B cell (primary cell): ENCODE data around the gene SATB1. TPM values are rescaled to one million over a fixed set of nuclear protein-coding genes. Genes with fewer than 3 reads are reported as not detected.

ENCODE experiments used
- ATAC-seq: fragments of 200-7000 bp; cut with Tn5 transposase; one replicate; pipeline ENCODE4 v1.10.0; 2021; ENCODE audit warnings: low read depth, mild to moderate bottlenecking, moderate number of reproducible peaks, moderate library complexity
- CTCF ChIA-PET: fragments of 350-600 bp; sonication (Branson Sonifier 250); formaldehyde crosslinking; loops from one replicate; lab custom pipeline; 2021; ENCODE audit warnings: antibody characterized with exemption, inconsistent platforms; lab: Charles Lee
- POLR2A ChIA-PET: fragments of 350-600 bp; sonication (Branson Sonifier 250); formaldehyde crosslinking; loops from one replicate; lab custom pipeline; 2021; ENCODE audit warnings: antibody characterized with exemption; lab: Charles Lee
- DNase-seq: peaks from one replicate; pipeline ENCODE4 v3.0.0; 2013
- H2AFZ ChIP-seq: 2 replicates; pipeline ENCODE4 v1.6.1; 2012; ENCODE audit warnings: mild to moderate bottlenecking, low read depth, low read length; ENCODE audit not compliant: insufficient read depth, poor library complexity, severe bottlenecking
- H3K27ac ChIP-seq, 2 donors: 1 replicate in 1 of 2; 2 replicates in 1 of 2; pipeline ENCODE4 v1.5.1; 2012 to 2013; ENCODE audit warnings: low read length in 2 of 2, mild to moderate bottlenecking in 2 of 2, moderate library complexity in 1 of 2
- H3K27me3 ChIP-seq, 4 experiments: fragments of 200-600 bp in 1 of 4; sonication (generic) in 1 of 4; replicated peaks in 1 of 4; 1 replicate in 2 of 4; 2 replicates in 2 of 4; pipeline versions ENCODE4 v1.6.1 to v1.7.0; 2013 to 2016; ENCODE audit warnings: low read length in 3 of 4, mild to moderate bottlenecking in 2 of 4, mixed read lengths in 1 of 4, moderate library complexity in 1 of 4; ENCODE audit not compliant: insufficient read depth in 4 of 4, control insufficient read depth in 3 of 4; ENCODE audit errors: control extremely low read depth in 1 of 4
- H3K36me3 ChIP-seq, 2 experiments: replicated peaks in 1 of 2; 1 replicate in 1 of 2; 2 replicates in 1 of 2; pipeline versions ENCODE4 v1.6.1 to v1.7.1; 2013; ENCODE audit warnings: low read length in 1 of 2; ENCODE audit not compliant: insufficient read depth in 2 of 2, control insufficient read depth in 1 of 2; ENCODE audit errors: control extremely low read depth in 1 of 2, extremely low read depth in 1 of 2
- H3K4me1 ChIP-seq, 2 donors: fragments of 200-600 bp in 1 of 2; sonication (generic) in 1 of 2; 1 replicate in 1 of 2; 2 replicates in 1 of 2; pipeline versions ENCODE4 v1.5.1 to v1.6.1; 2013 to 2017; ENCODE audit warnings: low read length in 2 of 2; ENCODE audit not compliant: control insufficient read depth in 2 of 2, insufficient read depth in 2 of 2
- H3K4me2 ChIP-seq: replicated peaks from 2 replicates; pipeline ENCODE3; 2012; ENCODE audit warnings: mild to moderate bottlenecking, low read depth, low read length; ENCODE audit not compliant: poor library complexity, severe bottlenecking
- H3K4me3 ChIP-seq, 5 experiments: fragments of 200-600 bp in 1 of 5; sonication (generic) in 1 of 5; 1 replicate in 3 of 5; 2 replicates in 2 of 5; pipeline versions ENCODE4 v1.5.1 to v1.7.0; 2011 to 2016; ENCODE audit warnings: low read length in 4 of 5, mild to moderate bottlenecking in 4 of 5, low read depth in 2 of 5, control low read depth in 1 of 5, moderate library complexity in 1 of 5; ENCODE audit not compliant: insufficient read depth in 1 of 5; ENCODE audit errors: control extremely low read depth in 1 of 5, extremely low read depth in 1 of 5
- H3K79me2 ChIP-seq: fragments of 200-600 bp; sonication (generic); one replicate; pipeline ENCODE4 v1.6.0; 2016; ENCODE audit warnings: low read length; ENCODE audit not compliant: control insufficient read depth, insufficient read depth
- H3K9ac ChIP-seq: fragments of 200-600 bp; sonication (generic); 2 replicates; pipeline ENCODE4 v1.6.1; 2017; ENCODE audit warnings: mild to moderate bottlenecking, low read length, moderate library complexity
- H3K9me3 ChIP-seq, 3 donors: one replicate each; pipeline versions ENCODE4 v1.6.1 to v1.7.1; 2013; ENCODE audit warnings: low read length in 2 of 3; ENCODE audit not compliant: control insufficient read depth in 2 of 3, insufficient read depth in 1 of 3; ENCODE audit errors: control extremely low read depth in 1 of 3
- H4K20me1 ChIP-seq: 2 replicates; pipeline ENCODE4 v1.6.0; 2012; ENCODE audit warnings: mild to moderate bottlenecking, low read length; ENCODE audit not compliant: insufficient read depth, control insufficient read depth, poor library complexity, severe bottlenecking
- H3K27ac Mint-ChIP-seq: one replicate; pipeline ENCODE4 v1.8.0; 2021; ENCODE audit warnings: mixed read lengths
- H3K27me3 Mint-ChIP-seq: one replicate; pipeline ENCODE4 v1.8.0; 2021; ENCODE audit warnings: mixed read lengths
- H3K4me1 Mint-ChIP-seq: one replicate; pipeline ENCODE4 v1.8.0; 2021; ENCODE audit warnings: mixed read lengths
- H3K4me3 Mint-ChIP-seq: one replicate; pipeline ENCODE4 v1.8.0; 2021; ENCODE audit warnings: mixed read lengths
- H3K9me3 Mint-ChIP-seq: one replicate; pipeline ENCODE4 v1.8.0; 2022; ENCODE audit warnings: mixed read lengths; ENCODE audit not compliant: insufficient read depth
- CTCF ChIP-seq: fragments of 200-600 bp; IDR thresholded peaks from one replicate; pipeline ENCODE4 v1.8.0; 2022; ENCODE audit warnings: antibody characterized with exemption, mild to moderate bottlenecking
- EZH2 ChIP-seq: IDR thresholded peaks from 2 replicates; pipeline ENCODE4 v1.6.1; 2012; ENCODE audit warnings: borderline replicate concordance, low read depth, mild to moderate bottlenecking, moderate library complexity, low read length; ENCODE audit not compliant: insufficient read depth, poor library complexity, severe bottlenecking
- WGBS: methylation state at CpG from one replicate; pipeline ENCODE4 v1.1.5; 2013; ENCODE audit warnings: missing lambda C conversion rate; ENCODE audit not compliant: insufficient coverage; 5-methylcytosine and 5-hydroxymethylcytosine counted together
- intact Hi-C: fragments of 100-400 bp; cut with micrococcal nuclease; formaldehyde crosslinking; loops from one replicate; pipeline ENCODE4 v1.10.0; 2022
- polyA plus RNA-seq: library from polyadenylated mRNA; depleted of rRNA; stranded (reverse); fragments of >200 nt; gene quantifications from 2 replicates; pipeline ENCODE4 v1.2.3, GENCODE V29; 2012
- total RNA-seq, 2 donors: library from RNA; stranded (reverse); fragments of 120-200 nt in 1 of 2; gene quantifications; 1 replicate in 1 of 2; 2 replicates in 1 of 2; pipeline versions ENCODE4 v1.2.3 to v1.2.4, GENCODE V29; 2013 to 2022

Gene SATB1
- total and polyA plus RNA-seq, 2 donors (not counting 1 experiment from before 2014, with no cell fraction given) = 42.3 to 66.5 TPM

GRCh38 chr3:18349197-18349798 is 75.8 kb downstream of the SATB1 start:
- no peak for TF ChIP-seq CTCF
- no peaks in the 10 kb centered on the region for H3K4me1 ChIP-seq
- no peak overlapping the region for H2AFZ ChIP-seq
- no peaks in the 10 kb centered on the region for H3K9me3 Mint-ChIP-seq
- H3K9me3 ChIP-seq = no peaks in the 10 kb centered on the region
- no peaks in the 10 kb centered on the region for H3K4me1 Mint-ChIP-seq
- H3K4me3 ChIP-seq = no peak overlapping the region
- H3K4me3 Mint-ChIP-seq = no peak overlapping the region
- WGBS = 93% methylated on average over 16 of the region's 18 CpGs
- ChIA-PET POLR2A (no interaction called here), CTCF (no interaction called here)
- H3K36me3 ChIP-seq = peaks cover 0 to 29% of the 10 kb centered on the region in 2 experiments
- no peaks in the 10 kb centered on the region for H3K27me3 Mint-ChIP-seq
- H3K27ac ChIP-seq = no peak overlapping the region
- no peaks in the 10 kb centered on the region for H3K27me3 ChIP-seq
- no peaks in the 10 kb centered on the region for H4K20me1 ChIP-seq
- H3K9ac ChIP-seq = no peak overlapping the region
- DNase-seq (no peak), ATAC-seq (no peak)
- no peak overlapping the region for H3K4me2 ChIP-seq
- intact Hi-C loops = no loop called here
- no peak overlapping the region for H3K27ac Mint-ChIP-seq
- H3K79me2 ChIP-seq = no peaks in the 10 kb centered on the region

- intact Hi-C loops = no loop called here
- no peak overlapping the region for H2AFZ ChIP-seq
- no peaks in the 10 kb centered on the region for H4K20me1 ChIP-seq
- H3K4me2 ChIP-seq = no peak overlapping the region
- H3K27me3 ChIP-seq = no peaks in the 10 kb centered on the region
- H3K36me3 ChIP-seq = peaks cover 0 to 18% of the 10 kb centered on the region in 2 experiments
- H3K27ac Mint-ChIP-seq = no peak overlapping the region
- no peaks in the 10 kb centered on the region for H3K79me2 ChIP-seq
- DNase-seq (no peak), ATAC-seq (no peak)
- WGBS = 100% methylated on average over 1 of the region's 4 CpGs
- H3K27me3 Mint-ChIP-seq = no peaks in the 10 kb centered on the region
- no peak overlapping the region for H3K4me3 Mint-ChIP-seq
- no peaks in the 10 kb centered on the region for H3K9me3 ChIP-seq
- H3K27ac ChIP-seq = no peak overlapping the region
- POLR2A ChIA-PET = no interaction called here
- H3K9me3 Mint-ChIP-seq = no peaks in the 10 kb centered on the region
- no peak overlapping the region for H3K4me3 ChIP-seq
- CTCF ChIA-PET = no interaction called here
- H3K4me1 ChIP-seq = no peaks in the 10 kb centered on the region
- no peaks in the 10 kb centered on the region for H3K4me1 Mint-ChIP-seq
- TF ChIP-seq CTCF (no peak), EZH2 (no peak)
- no peak overlapping the region for H3K9ac ChIP-seq
These were observed 79.0 kb downstream of the SATB1 start for GRCh38 chr3:18346097-18346496.
